ENCODE results near the gene FAM13A.

DNA sequence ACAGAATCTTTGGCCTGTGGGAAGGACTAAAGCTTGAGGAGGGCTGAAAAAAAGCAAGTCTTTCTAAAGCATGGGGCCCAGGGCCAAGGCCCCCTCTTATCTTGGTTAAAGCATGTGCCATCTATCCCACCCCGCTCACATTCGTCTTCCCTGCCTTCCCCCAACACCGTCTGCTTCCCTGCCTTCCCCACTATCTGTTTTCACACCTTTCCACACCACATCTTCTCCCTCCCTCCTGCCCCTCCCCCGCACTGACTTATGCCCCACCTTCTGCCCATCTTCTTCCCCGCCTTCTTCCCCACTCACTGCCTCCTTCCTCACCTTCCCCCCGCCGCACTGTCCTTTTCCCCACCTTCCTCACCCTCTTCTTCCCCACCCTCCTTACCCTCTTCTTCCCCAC is 358.5 kb downstream of the FAM13A start:
- TF ChIP-seq, protein P1, sequence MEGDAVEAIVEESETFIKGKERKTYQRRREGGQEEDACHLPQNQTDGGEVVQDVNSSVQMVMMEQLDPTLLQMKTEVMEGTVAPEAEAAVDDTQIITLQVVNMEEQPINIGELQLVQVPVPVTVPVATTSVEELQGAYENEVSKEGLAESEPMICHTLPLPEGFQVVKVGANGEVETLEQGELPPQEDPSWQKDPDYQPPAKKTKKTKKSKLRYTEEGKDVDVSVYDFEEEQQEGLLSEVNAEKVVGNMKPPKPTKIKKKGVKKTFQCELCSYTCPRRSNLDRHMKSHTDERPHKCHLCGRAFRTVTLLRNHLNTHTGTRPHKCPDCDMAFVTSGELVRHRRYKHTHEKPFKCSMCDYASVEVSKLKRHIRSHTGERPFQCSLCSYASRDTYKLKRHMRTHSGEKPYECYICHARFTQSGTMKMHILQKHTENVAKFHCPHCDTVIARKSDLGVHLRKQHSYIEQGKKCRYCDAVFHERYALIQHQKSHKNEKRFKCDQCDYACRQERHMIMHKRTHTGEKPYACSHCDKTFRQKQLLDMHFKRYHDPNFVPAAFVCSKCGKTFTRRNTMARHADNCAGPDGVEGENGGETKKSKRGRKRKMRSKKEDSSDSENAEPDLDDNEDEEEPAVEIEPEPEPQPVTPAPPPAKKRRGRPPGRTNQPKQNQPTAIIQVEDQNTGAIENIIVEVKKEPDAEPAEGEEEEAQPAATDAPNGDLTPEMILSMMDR (IDR thresholded peaks at IDR 0.05; ENCODE audit: low read depth, low read length), result no peak
- TF ChIP-seq POLR2A (IDR thresholded peaks at IDR 0.05; ENCODE audit: extremely low read depth, insufficient read length), result no peak
